GM19035 (cell line): ENCODE data around the gene SLC15A1.

Experiments used
- ATAC-seq: cut with Tn5 transposase; IDR thresholded peaks from one replicate; pipeline ENCODE4 v1.9.1; 2021; ENCODE audit not compliant: unreplicated experiment

Gene SLC15A1, protein sequence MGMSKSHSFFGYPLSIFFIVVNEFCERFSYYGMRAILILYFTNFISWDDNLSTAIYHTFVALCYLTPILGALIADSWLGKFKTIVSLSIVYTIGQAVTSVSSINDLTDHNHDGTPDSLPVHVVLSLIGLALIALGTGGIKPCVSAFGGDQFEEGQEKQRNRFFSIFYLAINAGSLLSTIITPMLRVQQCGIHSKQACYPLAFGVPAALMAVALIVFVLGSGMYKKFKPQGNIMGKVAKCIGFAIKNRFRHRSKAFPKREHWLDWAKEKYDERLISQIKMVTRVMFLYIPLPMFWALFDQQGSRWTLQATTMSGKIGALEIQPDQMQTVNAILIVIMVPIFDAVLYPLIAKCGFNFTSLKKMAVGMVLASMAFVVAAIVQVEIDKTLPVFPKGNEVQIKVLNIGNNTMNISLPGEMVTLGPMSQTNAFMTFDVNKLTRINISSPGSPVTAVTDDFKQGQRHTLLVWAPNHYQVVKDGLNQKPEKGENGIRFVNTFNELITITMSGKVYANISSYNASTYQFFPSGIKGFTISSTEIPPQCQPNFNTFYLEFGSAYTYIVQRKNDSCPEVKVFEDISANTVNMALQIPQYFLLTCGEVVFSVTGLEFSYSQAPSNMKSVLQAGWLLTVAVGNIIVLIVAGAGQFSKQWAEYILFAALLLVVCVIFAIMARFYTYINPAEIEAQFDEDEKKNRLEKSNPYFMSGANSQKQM

DNA sequence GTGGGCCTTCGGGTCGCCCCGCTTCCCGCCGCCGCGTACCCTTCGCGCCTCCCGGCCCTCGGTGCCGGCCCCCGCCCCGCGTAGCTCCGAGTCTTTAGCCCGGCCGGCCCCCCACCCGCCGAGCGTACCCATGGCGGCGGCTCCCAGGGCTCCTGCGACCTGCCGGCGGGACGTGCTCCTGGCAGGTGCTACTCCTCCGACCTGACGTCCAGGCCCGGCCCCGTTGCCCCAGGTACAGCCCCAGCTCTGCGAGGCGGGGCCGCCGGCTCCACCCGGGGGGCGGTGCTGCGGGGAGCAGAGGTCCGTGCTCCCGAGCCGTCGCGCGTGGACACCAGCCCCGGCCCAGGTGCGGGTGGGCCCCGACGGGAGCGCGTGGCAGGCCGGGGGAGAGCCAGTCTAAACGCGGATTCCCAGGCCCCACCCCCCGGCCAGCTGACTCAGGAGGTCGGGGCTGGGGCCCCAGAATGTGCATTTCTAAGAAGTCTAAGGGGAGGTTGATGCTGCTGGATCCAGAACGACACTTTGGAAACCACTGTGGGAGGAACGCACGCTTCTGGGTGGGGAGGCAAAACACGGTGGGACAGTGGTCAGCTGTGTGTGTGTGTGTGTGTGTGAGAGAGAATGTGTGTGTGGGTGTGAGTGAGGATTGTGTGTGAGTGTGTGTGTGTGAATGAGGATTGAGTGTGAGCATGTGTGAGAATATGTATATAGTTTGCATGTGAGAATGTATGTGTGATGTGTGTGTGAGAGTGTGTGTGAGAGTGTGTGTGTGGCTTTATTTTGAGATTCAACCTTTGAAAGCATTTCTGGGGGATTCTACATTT, at the start of gene SLC15A1:
Gene SLC15A1 (minus strand): TSS at position 206 of the 824 bp plus-strand sequence. CDS start 74 bp downstream, at position 132.
- no peak for ATAC-seq

DNA sequence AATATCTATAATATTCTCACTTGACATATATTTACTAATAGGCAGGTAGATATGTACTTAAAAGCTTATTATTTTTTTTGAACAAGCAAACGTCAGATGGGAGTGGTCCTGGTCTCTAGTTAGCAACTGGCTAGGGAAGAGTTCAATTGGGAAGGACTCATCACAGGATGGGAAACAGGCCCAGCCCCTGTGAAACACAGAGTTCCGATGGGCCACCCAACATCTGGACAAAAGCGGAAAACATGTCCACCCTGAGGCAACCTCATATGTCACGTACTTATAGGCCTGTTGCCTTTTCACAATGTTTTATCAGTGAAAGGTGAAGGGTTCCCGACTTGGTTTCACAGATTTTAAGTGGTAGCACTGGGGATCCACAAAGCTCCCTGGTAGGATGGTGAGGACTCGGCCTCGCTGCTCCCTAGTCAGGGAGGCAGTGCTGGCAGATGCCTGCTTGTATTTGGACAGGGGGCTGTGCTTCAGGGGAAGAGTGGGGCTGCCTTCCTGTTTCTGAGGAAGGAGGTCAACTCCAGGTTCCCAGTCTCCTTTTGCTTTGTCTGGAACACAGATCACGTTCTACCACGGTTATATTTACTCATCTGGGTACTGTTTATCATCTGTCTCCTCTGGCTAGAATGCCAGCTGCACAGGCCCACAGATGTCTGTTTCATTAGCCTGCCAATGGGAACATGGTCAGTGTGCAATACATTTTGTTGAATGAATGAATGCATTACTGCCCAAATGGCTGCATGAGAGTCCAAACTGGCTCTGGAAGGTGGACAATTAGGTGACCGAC, 49.4 kb upstream of the SLC15A1 start:
- no peak for ATAC-seq

DNA sequence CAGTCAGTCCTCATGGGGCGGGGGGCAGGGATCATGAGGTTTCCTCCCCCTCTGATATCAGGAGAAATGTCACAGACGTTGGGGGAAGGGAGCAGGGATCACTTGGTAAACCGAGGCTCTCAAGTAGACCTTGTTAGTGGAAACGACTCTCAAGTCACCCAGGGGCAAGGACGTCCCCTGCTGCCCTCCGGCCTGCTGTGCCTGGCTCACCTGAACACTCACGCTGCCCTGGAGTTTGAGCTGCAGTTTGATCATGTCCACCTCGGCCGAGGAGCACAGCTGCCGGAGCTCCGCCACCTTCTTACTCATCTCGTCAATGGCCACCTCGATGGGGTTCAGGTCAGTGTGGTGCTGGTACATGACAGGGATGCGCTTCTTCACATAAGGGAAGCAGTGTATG, 47.6 kb upstream of the SLC15A1 start:
- no peak for ATAC-seq

DNA sequence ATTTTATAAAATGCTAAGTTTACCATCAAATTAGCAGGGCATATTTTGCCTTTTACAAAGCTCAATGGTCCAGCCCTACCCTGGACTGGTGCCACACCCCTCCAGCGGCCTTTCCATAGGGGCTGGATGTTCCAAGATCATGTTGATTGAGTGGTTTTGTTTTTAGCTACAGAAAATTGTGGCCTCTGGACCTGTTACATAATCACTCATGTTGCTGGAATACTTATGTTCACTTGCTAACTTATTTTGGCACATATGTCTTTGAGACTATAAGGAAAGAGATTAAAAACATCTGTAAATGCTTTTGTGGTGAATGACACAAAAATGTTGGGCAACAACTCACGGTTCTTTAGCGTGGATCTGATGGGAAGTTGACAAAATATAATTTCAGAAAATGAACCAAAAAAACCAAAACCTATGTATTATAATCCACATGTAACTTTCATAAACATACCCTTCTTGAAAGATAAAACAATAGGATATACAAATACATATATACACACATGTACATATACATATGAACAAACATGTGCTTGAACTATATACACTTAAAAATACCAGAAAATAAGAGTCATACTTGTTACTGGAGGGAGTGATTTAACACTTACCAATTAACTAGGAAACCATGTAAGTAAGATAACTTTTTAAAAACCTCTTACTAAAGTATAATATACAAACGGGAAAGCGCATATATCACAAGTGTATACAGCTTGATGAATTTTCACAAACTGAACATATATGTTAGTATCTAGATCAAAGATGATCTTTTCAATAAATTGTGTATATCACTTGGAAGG, 46.6 kb upstream of the SLC15A1 start:
- ATAC-seq: no peak

DNA sequence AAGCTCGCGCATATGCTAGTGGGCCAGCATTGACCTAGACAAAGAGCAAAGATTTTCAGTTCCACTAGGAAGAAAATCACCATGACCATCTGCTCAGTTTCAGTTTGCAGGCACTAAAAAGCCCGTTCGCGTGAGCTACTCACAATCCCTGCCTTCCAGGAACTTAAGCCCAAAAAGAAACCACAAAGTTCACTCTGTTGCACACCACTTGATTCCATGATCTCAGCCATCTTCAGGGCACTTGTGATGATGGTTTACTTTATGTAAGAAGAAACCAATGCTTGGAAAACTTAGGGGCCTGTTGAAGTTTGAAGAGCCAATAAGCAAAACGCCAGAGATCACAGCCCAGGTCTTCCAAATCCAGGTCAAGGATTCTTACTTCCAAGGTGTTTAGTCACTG, 45.0 kb upstream of the SLC15A1 start:
- no peak for ATAC-seq

DNA sequence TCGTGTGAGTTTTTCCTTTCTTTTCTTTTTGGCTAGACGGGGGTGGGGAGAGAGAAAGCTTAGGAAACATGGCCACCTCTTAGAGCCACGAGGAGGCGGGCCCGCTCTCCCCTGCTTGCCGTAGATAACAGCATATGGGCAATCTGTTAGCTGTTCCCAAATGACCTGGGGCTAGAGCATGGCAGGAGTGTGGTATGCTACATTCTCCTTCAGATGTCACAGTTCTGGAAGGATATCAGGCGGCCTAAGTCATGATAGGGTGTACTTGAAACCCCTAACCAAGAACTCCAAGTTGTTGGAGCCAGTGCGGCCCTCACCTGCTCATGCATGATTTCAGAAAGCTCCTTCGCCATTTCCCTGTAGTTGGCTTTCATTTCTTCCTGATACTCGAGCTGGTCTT, 44.3 kb upstream of the SLC15A1 start:
- no peak for ATAC-seq

DNA sequence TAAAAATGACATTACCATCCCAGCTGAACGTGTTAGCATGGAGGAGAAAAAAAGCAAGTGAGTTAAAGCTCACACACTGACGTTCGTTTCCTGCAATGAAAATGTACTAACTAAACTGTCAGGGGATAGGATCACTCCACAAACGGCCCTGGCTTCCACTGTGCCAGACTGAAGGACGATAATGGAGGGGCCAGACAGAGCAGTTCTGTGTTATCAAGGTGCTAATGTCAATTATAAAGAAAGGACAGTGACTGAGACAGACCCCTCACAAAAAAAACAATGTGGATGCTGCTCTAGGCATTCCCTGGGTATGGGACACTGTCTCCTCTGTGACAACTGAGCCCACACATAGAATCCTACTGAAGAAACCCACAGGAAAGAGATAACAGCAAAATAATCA, 43.7 kb upstream of the SLC15A1 start:
- no peak for ATAC-seq

DNA sequence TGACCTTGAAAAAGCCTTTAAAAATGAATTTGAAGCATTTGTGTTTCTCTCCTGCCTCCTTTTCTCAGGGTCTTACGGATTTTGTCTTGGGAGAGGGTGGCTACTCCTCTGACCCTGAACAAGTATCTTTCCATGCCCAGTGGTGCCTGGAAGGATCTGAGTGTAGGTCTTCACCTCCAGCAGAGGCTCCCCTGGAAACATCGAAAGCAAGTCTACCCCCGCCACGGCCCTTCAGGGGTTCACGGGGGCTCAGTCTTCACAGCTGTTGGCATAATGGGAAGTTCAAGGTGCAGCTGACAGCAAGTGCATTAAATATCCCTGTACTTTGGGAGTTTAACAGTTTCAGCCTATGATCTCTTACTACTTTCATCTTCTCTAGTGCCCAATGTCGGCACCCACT, 42.7 kb upstream of the SLC15A1 start:
- ATAC-seq: no peak

DNA sequence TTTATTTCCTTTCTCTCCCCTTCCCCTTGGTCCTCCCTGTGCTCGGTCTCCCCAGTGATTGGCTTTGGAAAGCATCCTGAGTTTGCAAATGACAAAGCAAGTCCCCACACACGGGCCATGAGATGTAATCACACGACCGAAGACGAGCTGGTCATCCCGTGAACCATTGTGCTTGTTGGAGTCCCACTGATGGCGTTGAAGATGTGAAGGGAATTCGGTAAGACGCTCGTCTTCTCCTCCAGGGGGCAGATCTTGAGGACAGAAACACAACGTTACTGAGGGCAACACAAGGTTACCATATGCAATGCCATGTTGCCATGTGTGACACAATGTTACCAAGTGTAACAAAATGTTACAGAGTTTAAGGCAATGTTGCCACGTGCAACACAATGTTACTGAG, 42.0 kb upstream of the SLC15A1 start:
- ATAC-seq: no peak

DNA sequence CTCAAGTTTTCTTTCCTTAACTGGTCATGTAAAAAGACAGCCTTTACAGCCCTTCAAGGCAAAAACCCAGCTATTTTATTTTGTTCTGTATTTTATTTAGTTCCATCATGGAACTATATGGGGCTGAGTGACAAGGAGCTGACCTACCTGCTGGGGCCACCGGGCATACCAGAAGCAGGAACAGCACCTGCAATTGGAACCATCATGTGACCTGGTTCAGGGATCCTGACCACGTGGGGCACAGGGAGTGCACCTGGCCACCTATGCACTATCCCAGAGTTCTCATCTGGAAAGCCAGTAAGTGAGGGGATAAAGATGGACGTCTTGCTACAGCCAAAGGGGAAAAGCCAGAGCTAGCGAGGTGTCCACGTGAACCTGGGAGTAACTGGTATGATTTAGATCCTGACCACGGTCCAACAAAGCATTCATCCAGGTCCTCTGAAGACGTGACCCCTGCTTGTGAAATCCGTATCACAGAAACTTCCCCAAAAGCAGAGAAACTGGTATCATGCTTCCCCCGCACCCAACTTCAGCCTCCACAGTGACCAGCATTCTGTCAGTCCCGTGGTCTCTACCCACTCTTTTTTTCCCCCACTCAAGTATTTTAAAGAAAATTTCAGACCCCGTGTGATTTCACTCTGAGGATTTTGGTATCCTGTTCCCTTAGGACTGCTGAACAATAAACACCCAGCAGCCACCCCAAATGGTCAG, 40.5 kb upstream of the SLC15A1 start:
- ATAC-seq: no peak

DNA sequence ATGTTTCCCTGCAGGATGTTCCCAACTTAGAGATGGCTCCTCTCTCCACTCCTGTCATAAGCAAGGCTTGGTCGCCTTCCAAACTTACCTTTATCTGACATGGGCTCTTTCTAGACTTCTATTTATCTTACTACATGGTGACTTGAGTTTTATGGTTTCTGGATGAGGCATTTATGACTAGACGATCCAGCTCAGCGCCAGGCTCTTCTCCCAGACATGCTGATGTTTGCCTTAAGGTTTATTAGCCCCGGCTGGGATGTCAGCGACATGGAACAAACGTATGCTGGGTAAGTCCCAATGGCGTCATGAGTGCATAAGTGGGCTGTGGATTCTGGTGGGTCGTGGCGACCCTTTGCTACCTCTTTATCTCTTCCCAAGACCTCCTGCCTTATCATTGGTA, 39.8 kb upstream of the SLC15A1 start:
- ATAC-seq: no peak

DNA sequence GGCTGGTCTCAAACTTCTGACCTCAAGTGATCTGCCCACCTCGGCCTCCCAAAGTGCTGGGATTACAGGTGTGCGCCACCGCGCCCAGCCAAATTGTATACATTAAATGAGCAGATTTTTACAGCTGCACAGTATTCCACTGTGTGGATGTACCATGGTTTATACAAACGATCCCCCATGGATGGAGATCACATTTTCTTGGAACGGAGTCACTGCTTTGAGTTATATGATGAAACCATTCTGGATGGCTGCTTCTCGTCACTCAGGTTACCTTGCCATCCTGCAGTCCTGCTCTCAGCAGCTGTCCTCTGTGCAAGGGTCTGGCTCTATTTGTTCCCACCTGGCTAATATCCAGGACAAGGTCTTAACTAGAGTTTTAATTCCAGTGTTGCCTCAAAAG, 39.1 kb upstream of the SLC15A1 start:
- no peak for ATAC-seq

DNA sequence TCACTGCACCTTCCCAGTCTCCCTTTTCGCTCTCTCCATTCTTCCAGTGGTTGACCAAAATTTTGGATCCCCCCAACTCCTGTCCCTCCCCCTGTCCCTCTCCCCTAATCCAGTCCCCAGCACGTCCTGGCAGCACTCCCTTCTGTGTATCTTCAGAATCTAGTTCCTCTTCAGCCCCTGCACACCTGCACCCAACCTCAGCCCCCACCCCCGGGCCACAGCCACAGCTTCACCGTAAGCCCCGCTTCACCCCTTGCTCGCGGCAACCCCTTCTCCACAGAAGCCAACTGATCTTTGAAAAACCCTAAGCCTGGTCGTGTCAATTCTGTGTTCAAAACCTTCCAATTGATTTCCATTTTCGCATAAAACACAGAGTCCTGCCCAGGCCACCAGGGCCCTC, 35.5 kb upstream of the SLC15A1 start:
- ATAC-seq: no peak

DNA sequence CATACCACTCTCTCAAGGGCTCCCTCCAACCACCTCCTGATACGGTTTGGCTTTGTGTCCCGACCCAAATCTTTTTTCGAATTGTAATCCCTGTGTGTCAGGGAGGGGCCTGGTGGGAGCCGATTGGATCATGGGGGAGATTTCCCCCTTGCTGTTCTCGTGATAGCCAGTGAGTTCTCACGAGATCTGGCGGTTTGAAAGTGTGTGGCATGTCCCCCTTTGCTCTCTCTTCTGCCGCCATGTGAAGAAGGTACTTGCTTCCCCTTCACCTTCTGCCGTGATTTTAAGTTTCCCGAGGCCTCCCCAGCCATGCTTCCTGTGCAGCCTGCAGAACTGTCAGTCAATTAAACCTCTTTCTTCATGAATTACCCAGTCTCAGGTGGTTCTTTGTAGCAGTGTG, 34.7 kb upstream of the SLC15A1 start:
- ATAC-seq: no peak

DNA sequence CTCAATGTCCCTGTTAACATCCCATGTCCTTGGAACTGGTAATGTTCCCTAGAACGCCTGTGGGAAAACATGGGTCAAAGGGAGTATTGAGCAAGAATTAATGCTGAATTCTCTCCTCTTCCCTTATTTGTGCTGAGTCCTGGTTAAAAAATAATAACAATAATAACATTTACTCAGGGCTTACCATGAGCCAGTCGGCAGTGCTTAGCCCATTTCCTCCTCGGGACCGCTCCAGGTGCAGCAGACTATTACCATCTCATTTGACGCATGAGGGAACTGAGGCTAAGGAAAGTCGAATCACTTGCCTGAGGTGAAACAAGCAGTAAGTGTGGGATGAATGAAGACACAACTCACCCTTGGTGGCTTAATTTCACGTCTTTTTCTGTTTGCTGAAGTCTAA, 33.6 kb upstream of the SLC15A1 start:
- no peak for ATAC-seq

DNA sequence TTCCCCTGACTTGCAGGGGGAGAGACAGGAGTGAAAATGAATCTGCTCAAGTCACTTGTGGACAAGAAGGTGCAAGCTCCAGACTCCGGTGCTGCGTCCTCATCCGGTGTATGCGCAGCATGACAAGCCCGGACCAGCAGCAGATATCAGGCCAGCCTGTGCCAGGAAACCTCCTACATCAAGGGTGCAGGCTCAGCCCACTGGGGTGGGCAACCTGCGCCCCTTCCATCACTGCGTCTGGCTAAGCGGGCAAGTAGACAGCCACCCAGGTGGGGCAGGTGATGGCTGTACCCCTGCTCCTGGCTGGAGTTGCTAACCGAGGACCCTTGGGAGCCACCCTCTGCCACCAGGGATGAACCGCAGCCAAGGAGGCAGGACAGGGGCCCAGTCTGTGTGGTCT, 32.9 kb upstream of the SLC15A1 start:
- ATAC-seq: no peak

DNA sequence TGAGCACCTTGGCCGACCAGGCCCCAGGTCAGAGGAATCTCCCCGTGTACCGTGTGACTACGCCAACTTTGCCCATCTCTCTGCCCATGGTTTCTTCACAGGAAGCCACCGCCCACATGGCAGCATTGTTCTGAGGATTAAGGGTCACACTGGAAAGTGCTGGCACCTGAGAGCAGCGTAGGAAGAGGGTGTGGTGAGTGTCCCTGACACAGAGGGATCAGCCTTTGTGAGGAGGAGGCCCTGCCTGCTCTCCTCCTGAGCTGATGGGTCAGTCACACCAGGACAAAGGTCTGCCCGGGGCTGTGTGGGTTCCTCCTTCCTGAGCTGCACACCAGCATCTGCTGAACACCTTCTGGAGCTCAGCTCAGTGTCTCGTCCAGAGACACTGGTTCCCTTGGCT, 32.2 kb upstream of the SLC15A1 start:
- ATAC-seq: no peak

DNA sequence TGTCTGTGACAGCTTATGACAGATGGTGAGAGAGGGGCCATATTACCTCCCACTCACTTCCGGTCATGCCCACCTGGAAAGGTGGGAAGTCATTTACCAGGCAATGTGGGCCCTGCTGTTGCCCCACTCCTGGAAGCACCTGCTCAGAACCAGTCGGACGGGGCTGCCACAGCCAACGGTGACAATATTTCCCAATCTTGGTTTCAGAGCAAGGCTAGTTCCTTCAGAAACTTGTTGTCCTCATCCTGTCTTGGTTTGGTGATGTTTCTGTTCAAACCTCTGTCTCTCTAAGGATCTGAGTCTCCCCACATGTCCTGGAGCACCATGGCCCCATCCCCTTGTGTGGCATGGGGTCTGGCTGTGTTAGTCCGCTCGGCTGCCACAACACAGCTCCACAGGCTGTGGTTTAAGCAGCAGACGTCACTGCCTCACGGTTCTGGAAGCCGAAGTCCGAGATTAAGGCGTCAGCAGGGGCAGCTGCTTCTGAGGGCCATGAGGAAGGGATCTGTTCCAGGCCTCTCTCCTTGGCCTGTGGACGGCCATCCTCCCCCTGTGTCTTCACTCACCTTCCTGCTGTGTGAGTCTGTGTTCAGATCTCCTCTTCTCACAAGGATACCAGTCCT, 31.5 kb upstream of the SLC15A1 start:
- ATAC-seq: no peak

DNA sequence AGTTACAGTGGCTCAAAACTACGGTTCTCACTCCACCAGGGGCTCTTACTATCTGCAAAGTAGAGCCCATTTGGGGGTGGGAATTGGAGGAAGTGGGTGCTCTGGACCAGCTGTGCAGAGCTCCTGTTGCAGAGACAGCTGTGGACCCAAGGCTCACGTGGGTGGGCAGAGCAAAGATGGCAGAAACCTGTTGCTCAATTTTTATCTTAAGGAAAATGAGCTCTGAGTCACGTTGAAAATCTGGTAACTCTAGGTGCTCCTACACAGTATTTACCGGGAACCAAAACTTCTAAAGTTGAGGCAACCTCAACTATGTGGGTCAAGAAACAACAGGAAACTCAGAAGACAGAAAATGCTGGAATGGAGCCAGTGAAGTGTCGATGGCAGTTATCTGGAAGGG, 30.2 kb upstream of the SLC15A1 start:
- no peak for ATAC-seq
